SU-DHL-6 (cell line): ENCODE measurements around the gene ST7.

Experiments
- EZH2phosphoT487 ChIP-seq: fragments of 200-600 bp; sonication (generic), shearing (Covaris generic); conservative IDR thresholded peaks from 2 replicates; pipeline ENCODE4 v1.6.1; 2018; ENCODE audit warnings: mild to moderate bottlenecking, antibody characterized with exemption, low read length, moderate library complexity, mixed read lengths
- TF ChIP-seq, protein P1 (sequence below): fragments of 200-600 bp; sonication (generic); IDR thresholded peaks from one replicate; pipeline ENCODE4 v1.5.1; 2017; ENCODE audit warnings: antibody characterized with exemption, mild to moderate bottlenecking, low read length, moderate library complexity; ENCODE audit not compliant: insufficient read depth, poor library complexity, severe bottlenecking

GRCh38 chr7:117272017-117272759 is 318.9 kb downstream of the ST7 start:
- TF ChIP-seq, protein P1, sequence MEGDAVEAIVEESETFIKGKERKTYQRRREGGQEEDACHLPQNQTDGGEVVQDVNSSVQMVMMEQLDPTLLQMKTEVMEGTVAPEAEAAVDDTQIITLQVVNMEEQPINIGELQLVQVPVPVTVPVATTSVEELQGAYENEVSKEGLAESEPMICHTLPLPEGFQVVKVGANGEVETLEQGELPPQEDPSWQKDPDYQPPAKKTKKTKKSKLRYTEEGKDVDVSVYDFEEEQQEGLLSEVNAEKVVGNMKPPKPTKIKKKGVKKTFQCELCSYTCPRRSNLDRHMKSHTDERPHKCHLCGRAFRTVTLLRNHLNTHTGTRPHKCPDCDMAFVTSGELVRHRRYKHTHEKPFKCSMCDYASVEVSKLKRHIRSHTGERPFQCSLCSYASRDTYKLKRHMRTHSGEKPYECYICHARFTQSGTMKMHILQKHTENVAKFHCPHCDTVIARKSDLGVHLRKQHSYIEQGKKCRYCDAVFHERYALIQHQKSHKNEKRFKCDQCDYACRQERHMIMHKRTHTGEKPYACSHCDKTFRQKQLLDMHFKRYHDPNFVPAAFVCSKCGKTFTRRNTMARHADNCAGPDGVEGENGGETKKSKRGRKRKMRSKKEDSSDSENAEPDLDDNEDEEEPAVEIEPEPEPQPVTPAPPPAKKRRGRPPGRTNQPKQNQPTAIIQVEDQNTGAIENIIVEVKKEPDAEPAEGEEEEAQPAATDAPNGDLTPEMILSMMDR: no peak
- no peak for TF ChIP-seq EZH2phosphoT487
